Brain microvascular endothelial cell (primary cell): ENCODE measurements around the gene ZNF32.

ENCODE experiments used
- DNase-seq: peaks from one replicate; pipeline ENCODE4 v3.0.0-alpha.2; 2020
- H3K27ac ChIP-seq: fragments of 250-450 bp; sonication (Bioruptor Pico); 2 replicates; pipeline ENCODE4 v1.5.1; 2020; ENCODE audit warnings: mild to moderate bottlenecking, moderate library complexity
- H3K27me3 ChIP-seq: fragments of 250-450 bp; sonication (Bioruptor Pico); replicated peaks from 2 replicates; pipeline ENCODE4 v1.5.1; 2020; ENCODE audit warnings: mild to moderate bottlenecking
- H3K36me3 ChIP-seq: fragments of 250-450 bp; sonication (Bioruptor Pico); replicated peaks from 2 replicates; pipeline ENCODE4 v1.5.1; 2020; ENCODE audit warnings: mild to moderate bottlenecking
- H3K4me3 ChIP-seq: 2 replicates; pipeline ENCODE4 v1.5.1; 2011; ENCODE audit warnings: low read depth, mild to moderate bottlenecking, control low read depth, low read length, moderate library complexity
- in situ Hi-C: cut with HindIII; loops from 2 replicates; pipeline ENCODE4 v1.10.0; 2017; ENCODE audit warnings: low sequenced_read_pairs, low pct_ligation_motif_present
- TF ChIP-seq, protein P1 (sequence below): IDR thresholded peaks from 2 replicates; pipeline ENCODE4 v1.5.1; 2011; ENCODE audit warnings: low read depth, mild to moderate bottlenecking, moderate library complexity, low read length, control low read depth, inconsistent platforms; ENCODE audit errors: missing control alignments

ZNF32 gene

DNA sequence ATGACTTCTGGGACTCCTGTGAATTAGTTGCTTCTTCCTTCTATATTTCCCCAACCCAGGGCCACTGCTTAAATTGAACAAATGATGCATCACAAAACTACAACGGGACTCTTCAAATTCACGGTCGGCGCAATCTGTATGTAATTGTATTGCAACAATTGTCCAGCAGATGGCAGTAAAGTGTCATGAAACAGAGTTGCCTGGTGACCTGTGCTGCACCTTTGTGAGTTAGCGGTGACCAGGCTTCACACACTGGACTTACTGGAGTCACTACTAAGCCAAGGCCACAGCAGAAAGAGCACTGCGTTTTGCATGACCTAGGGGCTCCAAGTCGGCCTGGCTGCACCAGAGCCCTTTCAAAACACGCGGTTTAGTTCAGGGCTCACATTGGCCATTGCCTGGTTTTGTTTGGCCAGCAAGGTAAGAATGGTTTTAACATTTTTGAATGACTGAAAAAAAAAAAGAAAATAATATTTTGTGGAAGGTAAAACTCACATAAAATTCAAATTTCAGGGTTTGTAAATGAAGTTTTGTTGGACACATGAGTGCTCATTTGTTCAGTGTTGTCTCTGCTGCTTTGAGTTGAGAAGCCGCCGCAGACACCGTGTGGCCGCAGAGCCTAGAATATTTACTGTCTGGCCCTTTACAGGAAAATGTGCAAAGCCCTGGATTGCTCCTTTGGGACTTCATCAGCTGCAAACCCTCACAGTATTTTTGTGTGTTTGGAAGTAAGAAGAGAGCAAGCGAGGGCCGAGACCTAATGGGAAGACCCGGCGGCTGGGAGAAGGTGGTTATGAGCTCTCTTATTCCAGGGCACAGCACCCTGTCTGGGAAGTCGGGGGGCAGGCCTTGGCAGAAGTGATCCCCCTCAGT, 23.2 kb upstream of the ZNF32 start:
- TF ChIP-seq, protein P1, sequence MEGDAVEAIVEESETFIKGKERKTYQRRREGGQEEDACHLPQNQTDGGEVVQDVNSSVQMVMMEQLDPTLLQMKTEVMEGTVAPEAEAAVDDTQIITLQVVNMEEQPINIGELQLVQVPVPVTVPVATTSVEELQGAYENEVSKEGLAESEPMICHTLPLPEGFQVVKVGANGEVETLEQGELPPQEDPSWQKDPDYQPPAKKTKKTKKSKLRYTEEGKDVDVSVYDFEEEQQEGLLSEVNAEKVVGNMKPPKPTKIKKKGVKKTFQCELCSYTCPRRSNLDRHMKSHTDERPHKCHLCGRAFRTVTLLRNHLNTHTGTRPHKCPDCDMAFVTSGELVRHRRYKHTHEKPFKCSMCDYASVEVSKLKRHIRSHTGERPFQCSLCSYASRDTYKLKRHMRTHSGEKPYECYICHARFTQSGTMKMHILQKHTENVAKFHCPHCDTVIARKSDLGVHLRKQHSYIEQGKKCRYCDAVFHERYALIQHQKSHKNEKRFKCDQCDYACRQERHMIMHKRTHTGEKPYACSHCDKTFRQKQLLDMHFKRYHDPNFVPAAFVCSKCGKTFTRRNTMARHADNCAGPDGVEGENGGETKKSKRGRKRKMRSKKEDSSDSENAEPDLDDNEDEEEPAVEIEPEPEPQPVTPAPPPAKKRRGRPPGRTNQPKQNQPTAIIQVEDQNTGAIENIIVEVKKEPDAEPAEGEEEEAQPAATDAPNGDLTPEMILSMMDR = peak; percentile 68
- H3K4me3 ChIP-seq = no peak overlapping the region
- in situ Hi-C loops = loop anchor here (25.0 kb wide), 1 partner anchor 1190 kb away; no protein-coding TSS in a partner anchor
- peak; percentile 64 for DNase-seq
- H3K27ac ChIP-seq = no peak overlapping the region
- H3K36me3 ChIP-seq = no peaks in the 10 kb centered on the region
- H3K27me3 ChIP-seq = no peaks in the 10 kb centered on the region

GRCh38 chr10:43669386-43669785, 20.7 kb upstream of the ZNF32 start:
- Histone ChIP-seq H3K4me3 (no peak overlapping the region), H3K27me3 (no peaks in the 10 kb centered on the region), H3K27ac (no peak overlapping the region), H3K36me3 (no peaks in the 10 kb centered on the region)
- no peak for DNase-seq
- in situ Hi-C loops = loop anchor here (25.0 kb wide), 1 partner anchor 1193 kb away; no protein-coding TSS in a partner anchor
- TF ChIP-seq, protein P1 = no peak

GRCh38 chr10:43667761-43668386, 19.2 kb upstream of the ZNF32 start:
- peak overlapping the region; percentile 46 for H3K4me3 ChIP-seq
- no peak for DNase-seq

DNA sequence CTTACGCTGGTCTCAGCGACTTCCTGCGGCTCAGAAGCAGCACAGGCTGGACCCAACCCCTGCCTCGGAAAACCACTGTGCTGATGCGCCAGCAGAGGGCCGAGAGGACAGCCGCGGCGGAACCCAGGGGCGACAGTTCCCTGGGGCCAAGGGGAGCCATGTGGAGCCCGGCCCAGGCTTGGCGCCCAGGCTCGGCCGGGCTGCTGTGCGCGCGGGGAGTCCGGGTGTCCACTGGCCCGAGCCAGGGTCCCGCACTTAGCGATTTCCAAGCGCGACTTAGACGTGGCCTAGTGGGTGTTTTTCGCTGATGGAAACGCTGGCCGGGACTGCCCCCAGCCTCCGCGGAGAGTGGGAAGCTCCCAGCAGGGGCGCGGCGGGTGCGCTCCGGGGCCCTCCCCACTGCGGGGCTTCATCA, 18.6 kb upstream of the ZNF32 start:
- TF ChIP-seq, protein P1 = peak; percentile 73
- in situ Hi-C loops = loop anchor here (25.0 kb wide), 1 partner anchor 1195 kb away; no protein-coding TSS in a partner anchor
- Histone ChIP-seq H3K36me3 (no peaks in the 10 kb centered on the region), H3K27me3 (no peaks in the 10 kb centered on the region), H3K4me3 (peak overlapping the region; percentile 46), H3K27ac (no peak overlapping the region)
- DNase-seq = no peak

More at GRCh38 chr10:43667761-43668386, 19.2 kb upstream of the ZNF32 start:
- H3K36me3 ChIP-seq = no peaks in the 10 kb centered on the region
- in situ Hi-C loops = loop anchor here (25.0 kb wide), 1 partner anchor 1194 kb away; no protein-coding TSS in a partner anchor
- H3K27me3 ChIP-seq = no peaks in the 10 kb centered on the region
- H3K27ac ChIP-seq = no peak overlapping the region
- TF ChIP-seq, protein P1 = no peak

- DNase-seq = no peak
- H3K27me3 ChIP-seq = no peaks in the 10 kb centered on the region
- H3K27ac ChIP-seq = no peak overlapping the region
- no peaks in the 10 kb centered on the region for H3K36me3 ChIP-seq
- TF ChIP-seq, protein P1 = no peak
- no peak overlapping the region for H3K4me3 ChIP-seq
- in situ Hi-C loops = loop anchor here (25.0 kb wide), 1 partner anchor 1196 kb away; no protein-coding TSS in a partner anchor
These were observed 17.9 kb upstream of the ZNF32 start for GRCh38 chr10:43666552-43666951.
